Fibroblast of pulmonary artery (primary cell): ENCODE results near the gene ZNF536.

Source experiments
- DNase-seq: peaks from one replicate; pipeline ENCODE4 v3.0.0-alpha.2; 2010; ENCODE audit warnings: low read depth
- H3K4me3 ChIP-seq: replicated peaks from 2 replicates; pipeline ENCODE4 v1.5.1; 2011; ENCODE audit warnings: low read depth, mild to moderate bottlenecking, control low read depth, low read length, moderate library complexity
- TF ChIP-seq, protein P1 (sequence below): IDR thresholded peaks from 2 replicates; pipeline ENCODE4 v1.5.1; 2011; ENCODE audit warnings: mild to moderate bottlenecking, control low read depth, low read length, inconsistent platforms; ENCODE audit errors: missing control alignments

The ZNF536 gene

DNA sequence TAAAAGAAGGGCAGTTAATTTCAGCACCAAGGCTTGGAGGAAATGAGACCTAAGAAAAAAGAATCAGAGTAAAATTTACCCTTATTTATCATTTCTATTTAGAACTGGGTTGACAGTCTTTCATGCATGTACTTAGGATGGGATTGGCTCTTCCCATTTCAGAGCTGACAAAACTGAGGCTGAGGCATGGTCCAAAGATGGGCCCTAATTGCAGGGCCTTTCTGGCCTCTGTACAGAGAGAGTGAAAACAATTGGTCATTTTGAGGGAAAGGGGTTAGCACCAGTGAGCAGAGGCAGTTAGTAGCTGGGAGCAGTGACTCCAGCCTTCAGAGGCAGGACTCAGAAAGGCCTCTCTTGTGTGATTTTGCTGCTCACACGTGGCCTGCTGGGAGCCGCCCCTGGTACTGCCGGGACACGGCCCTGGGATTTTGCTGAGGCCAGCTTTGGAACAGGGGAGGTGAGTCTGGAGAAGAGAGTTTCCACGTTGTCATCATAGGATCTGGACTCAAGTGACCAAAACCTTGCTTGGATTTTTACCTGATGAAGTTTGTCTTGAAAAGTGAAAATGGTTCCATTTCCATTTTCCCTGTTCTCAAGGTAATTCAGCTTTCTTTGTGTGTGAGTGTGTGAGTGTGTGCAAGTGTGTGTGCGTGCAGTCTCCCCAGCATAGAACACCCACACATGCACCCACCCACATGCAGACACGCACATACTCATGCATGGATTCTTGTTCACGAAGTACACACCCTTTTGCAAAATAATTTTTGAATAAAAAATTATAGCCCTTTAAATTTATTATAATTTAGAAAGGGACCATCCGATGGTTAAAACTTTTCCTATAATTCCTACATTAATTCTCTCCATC lies at the start of gene ZNF536:
TSS of gene ZNF536 (plus strand) at position 425 of the 865 bp plus-strand sequence. CDS start 71,179 bp downstream, outside the sequence.
- H3K4me3 ChIP-seq: no peak within 1 kb of the TSS

DNA sequence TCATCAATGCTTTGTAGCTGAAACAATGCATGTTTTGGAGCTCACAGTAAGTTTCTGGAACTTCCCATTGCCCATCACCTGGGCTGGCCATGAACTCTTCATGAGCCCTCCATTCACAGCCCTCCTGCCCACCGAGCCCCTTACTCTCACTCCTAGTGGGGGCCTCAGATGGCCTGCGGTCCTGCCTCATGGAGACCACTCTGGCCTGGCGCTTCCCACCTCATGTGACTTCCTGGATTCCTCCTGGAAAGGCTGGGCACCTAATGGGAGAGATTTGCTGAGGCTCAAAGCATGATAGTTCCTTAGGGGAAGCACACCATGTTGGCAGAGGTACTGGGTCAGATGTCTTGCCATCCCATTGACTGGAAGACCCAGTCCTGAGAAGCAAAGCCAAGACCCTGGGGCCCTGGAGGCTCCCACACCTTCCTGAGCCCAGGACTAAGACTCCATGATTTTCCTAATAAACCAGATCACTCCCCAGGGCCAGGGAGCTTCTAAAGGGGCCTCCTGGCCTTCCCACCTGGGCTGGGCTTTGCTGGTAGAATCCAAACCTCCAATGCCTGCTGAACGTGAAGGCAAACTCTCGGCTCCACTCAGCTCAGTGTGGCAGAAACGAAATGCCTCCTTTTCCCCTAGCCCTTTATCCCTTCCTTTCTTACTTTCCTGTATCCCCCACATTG lies 49.4 kb upstream of the ZNF536 start:
- DNase-seq: no peak
- TF ChIP-seq, protein P1, sequence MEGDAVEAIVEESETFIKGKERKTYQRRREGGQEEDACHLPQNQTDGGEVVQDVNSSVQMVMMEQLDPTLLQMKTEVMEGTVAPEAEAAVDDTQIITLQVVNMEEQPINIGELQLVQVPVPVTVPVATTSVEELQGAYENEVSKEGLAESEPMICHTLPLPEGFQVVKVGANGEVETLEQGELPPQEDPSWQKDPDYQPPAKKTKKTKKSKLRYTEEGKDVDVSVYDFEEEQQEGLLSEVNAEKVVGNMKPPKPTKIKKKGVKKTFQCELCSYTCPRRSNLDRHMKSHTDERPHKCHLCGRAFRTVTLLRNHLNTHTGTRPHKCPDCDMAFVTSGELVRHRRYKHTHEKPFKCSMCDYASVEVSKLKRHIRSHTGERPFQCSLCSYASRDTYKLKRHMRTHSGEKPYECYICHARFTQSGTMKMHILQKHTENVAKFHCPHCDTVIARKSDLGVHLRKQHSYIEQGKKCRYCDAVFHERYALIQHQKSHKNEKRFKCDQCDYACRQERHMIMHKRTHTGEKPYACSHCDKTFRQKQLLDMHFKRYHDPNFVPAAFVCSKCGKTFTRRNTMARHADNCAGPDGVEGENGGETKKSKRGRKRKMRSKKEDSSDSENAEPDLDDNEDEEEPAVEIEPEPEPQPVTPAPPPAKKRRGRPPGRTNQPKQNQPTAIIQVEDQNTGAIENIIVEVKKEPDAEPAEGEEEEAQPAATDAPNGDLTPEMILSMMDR: no peak

More for the DNA sequence above, at the start of gene ZNF536:
- DNase-seq: no peak
- TF ChIP-seq, protein P1: no peak

DNA sequence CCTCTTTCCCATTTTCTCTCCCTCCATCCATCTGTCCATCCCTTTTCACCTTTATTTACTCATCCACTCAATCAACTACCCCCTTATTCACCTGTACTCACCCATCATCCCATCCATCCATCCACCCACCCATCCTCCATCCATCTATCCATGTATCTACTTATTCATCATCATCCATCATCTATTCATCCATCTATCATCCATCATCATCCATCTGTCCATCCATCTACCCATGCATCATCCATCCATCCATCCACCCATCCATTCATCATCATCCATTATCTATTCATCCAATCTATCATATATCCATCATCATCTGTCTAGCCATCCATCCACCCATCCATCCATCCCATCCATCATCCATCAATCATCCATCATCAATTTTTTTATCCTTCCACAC lies 48.3 kb upstream of the ZNF536 start:
- TF ChIP-seq, protein P1: no peak
- DNase-seq: no peak
- no peak overlapping the region for H3K4me3 ChIP-seq

More for the DNA sequence above, 49.4 kb upstream of the ZNF536 start:
- H3K4me3 ChIP-seq: no peak overlapping the region

DNA sequence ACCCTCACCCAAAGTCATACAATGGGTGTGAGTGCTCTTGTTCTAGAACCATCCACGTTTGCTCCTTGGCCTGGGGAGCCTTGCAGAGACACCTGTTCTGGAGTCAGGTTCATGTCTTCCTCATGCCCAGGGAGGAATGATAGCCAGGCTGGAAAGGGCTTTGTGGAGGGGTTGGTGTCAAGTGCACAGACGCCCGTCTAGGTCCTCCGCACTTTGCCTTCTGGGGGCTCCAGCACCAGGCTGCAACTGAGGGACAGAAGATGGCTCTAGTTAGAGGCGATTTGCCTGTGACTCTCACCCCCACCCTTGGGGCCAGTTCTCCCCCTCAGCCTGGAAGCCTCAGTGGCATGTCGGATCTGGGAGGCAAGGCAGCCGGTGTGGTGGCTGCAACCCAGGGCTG lies 47.2 kb upstream of the ZNF536 start:
- TF ChIP-seq, protein P1: no peak
- DNase-seq: no peak
- no peak overlapping the region for H3K4me3 ChIP-seq

DNA sequence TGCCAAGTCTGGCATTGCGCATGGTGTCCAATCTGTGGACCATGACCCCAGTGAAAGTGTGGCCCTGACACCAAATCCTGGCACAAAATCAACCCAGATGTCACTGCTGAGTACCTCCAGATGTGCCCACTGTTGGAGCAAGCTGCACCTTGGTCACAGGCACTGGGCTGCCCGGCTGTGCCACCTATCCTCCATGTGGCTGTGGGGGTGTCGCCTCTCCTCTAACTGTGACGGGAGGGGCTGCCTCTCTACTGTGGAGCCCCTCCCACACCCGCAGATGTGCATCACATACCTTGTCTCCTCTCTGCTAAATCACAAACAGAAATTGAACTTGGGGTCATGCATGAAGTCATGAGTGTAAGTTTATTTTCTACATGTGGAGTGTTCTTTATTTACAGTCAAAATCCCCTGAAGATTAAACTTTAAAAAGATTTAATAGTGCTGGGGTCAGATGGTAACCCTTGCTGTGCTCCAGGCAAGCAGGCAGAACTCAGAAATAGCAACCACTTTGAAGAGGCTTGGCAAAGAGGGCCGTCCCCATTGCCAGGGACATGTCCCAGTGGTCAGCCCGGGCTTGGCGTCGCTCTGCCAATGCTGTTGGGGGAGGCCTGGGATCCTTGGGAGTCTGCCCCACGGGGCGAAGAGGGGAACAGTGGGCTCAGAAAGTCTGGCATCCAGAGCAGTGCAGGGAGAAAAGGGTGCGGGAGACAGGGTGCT lies 46.4 kb upstream of the ZNF536 start:
- TF ChIP-seq, protein P1: no peak
- DNase-seq: no peak
- H3K4me3 ChIP-seq: no peak overlapping the region

DNA sequence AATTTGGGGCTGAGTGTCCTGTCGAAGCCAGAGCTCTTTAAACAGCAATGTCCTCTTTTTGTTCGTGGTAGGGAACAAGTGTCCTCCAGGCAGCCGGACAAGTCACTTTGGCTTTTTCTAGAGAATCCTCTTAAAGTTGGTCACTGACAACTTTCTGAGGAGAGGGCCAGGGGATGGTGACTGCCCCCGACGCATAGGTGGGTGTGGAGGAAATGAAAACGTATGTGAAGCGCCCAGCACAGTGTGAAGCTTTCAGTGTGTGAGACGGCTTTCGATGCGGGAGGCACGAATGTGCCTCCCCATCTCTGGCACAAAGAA lies 45.8 kb upstream of the ZNF536 start:
- TF ChIP-seq, protein P1: no peak
- no peak for DNase-seq
- H3K4me3 ChIP-seq: no peak overlapping the region
